Mesendoderm (in vitro differentiated cells): ENCODE data around the gene OSTF1.

Experiments
- DNase-seq: peaks from one replicate; pipeline ENCODE4 v3.0.0; 2013
- H2AK5ac ChIP-seq: 2 replicates; pipeline ENCODE4 v1.6.1; 2013; ENCODE audit warnings: low read length, inconsistent platforms
- H2BK120ac ChIP-seq: 2 replicates; pipeline ENCODE4 v1.6.1; 2013; ENCODE audit warnings: low read depth, mild to moderate bottlenecking, low read length, moderate library complexity, mixed read lengths
- H2BK15ac ChIP-seq: replicated peaks from 2 replicates; pipeline ENCODE4 v1.6.1; 2013; ENCODE audit warnings: low read depth, mild to moderate bottlenecking, moderate library complexity
- H2BK5ac ChIP-seq: 2 replicates; pipeline ENCODE4 v1.6.1; 2013; ENCODE audit warnings: low read length, inconsistent platforms
- H3K18ac ChIP-seq: 2 replicates; pipeline ENCODE4 v1.6.1; 2013; ENCODE audit warnings: mild to moderate bottlenecking, low read length, mixed read lengths
- H3K23ac ChIP-seq: one replicate; pipeline ENCODE4 v1.6.1; 2013; ENCODE audit warnings: low read length
- H3K27ac ChIP-seq: 2 replicates; pipeline ENCODE4 v1.5.1; 2013; ENCODE audit warnings: low read depth, mild to moderate bottlenecking, inconsistent platforms, low read length, moderate library complexity
- H3K27me3 ChIP-seq: 2 replicates; pipeline ENCODE4 v1.6.1; 2013; ENCODE audit warnings: low read length, control low read depth, mild to moderate bottlenecking, inconsistent platforms; ENCODE audit not compliant: insufficient read depth, poor library complexity
- H3K36me3 ChIP-seq: 2 replicates; pipeline ENCODE4 v1.6.1; 2013; ENCODE audit warnings: low read length, inconsistent platforms; ENCODE audit not compliant: control insufficient read depth, insufficient read depth
- H3K4ac ChIP-seq: one replicate; pipeline ENCODE4 v1.6.1; 2013; ENCODE audit warnings: low read depth, mild to moderate bottlenecking, low read length, moderate library complexity
- H3K4me1 ChIP-seq: 2 replicates; pipeline ENCODE4 v1.6.1; 2013; ENCODE audit warnings: low read depth, low read length, inconsistent platforms; ENCODE audit not compliant: control insufficient read depth
- H3K4me2 ChIP-seq: 2 replicates; pipeline ENCODE4 v1.6.1; 2013; ENCODE audit warnings: low read length
- H3K4me3 ChIP-seq: 2 replicates; pipeline ENCODE4 v1.5.1; 2013; ENCODE audit warnings: mild to moderate bottlenecking, low read length
- H3K56ac ChIP-seq: one replicate; pipeline ENCODE4 v1.6.1; 2013; ENCODE audit warnings: low read length
- H3K79me1 ChIP-seq: 2 replicates; pipeline ENCODE4 v1.6.1; 2013; ENCODE audit warnings: low read length, inconsistent platforms
- H3K79me2 ChIP-seq: 2 replicates; pipeline ENCODE4 v1.6.1; 2013; ENCODE audit warnings: mild to moderate bottlenecking, low read length; ENCODE audit not compliant: control insufficient read depth, insufficient read depth
- H3K9ac ChIP-seq: 2 replicates; pipeline ENCODE4 v1.6.1; 2013; ENCODE audit warnings: low read length, inconsistent platforms
- H4K5ac ChIP-seq: one replicate; pipeline ENCODE4 v1.6.1; 2013; ENCODE audit warnings: low read length
- H4K8ac ChIP-seq: one replicate; pipeline ENCODE4 v1.6.1; 2013; ENCODE audit warnings: low read depth, mild to moderate bottlenecking, control low read depth, low read length, moderate library complexity
- WGBS: extraction: QIAGEN DNeasy Blood & Tissue Kit; methylation state at CpG from one replicate; pipeline ENCODE4 v1.1.7; 2013; ENCODE audit warnings: low lambda C conversion rate, missing lambda C conversion rate; ENCODE audit not compliant: insufficient coverage; ENCODE audit errors: extremely low coverage; 5-methylcytosine and 5-hydroxymethylcytosine counted together

OSTF1 gene

GRCh38 chr9:75096796-75097195 is 8.5 kb downstream of the OSTF1 start:
- no peak for DNase-seq
- H3K23ac ChIP-seq, result no peak overlapping the region
- WGBS, result no CpG with 5 or more reads among the region's 4 CpGs
- no peak overlapping the region for H3K9ac ChIP-seq
- H3K79me1 ChIP-seq, result peaks cover 6% of the 10 kb centered on the region
- H3K27me3 ChIP-seq, result no peaks in the 10 kb centered on the region
- H3K56ac ChIP-seq, result no peak overlapping the region
- H2BK120ac ChIP-seq, result no peak overlapping the region
- no peak overlapping the region for H2BK15ac ChIP-seq
- peaks cover 7% of the 10 kb centered on the region for H3K79me2 ChIP-seq
- H3K4me2 ChIP-seq, result no peak overlapping the region
- no peak overlapping the region for H3K4me3 ChIP-seq
- no peak overlapping the region for H2AK5ac ChIP-seq
- peaks cover 2% of the 10 kb centered on the region for H3K4me1 ChIP-seq
- no peak overlapping the region for H3K4ac ChIP-seq
- H3K18ac ChIP-seq, result no peak overlapping the region
- H3K36me3 ChIP-seq, result no peaks in the 10 kb centered on the region
- H3K27ac ChIP-seq, result no peak overlapping the region
- H4K5ac ChIP-seq, result no peak overlapping the region
- no peak overlapping the region for H2BK5ac ChIP-seq
- no peak overlapping the region for H4K8ac ChIP-seq

- Histone ChIP-seq H3K9ac (no peak overlapping the region), H3K27ac (no peak overlapping the region), H3K23ac (peak overlapping the region; percentile 15), H2BK120ac (no peak overlapping the region), H2AK5ac (no peak overlapping the region), H3K4ac (no peak overlapping the region), H3K36me3 (no peaks in the 10 kb centered on the region), H4K8ac (no peak overlapping the region), H3K18ac (no peak overlapping the region), H3K4me1 (no peaks in the 10 kb centered on the region), H3K79me2 (no peaks in the 10 kb centered on the region), H3K4me2 (no peak overlapping the region), H3K27me3 (no peaks in the 10 kb centered on the region), H2BK15ac (no peak overlapping the region), H4K5ac (no peak overlapping the region), H3K79me1 (no peaks in the 10 kb centered on the region), H3K4me3 (no peak overlapping the region), H2BK5ac (no peak overlapping the region), H3K56ac (no peak overlapping the region)
- DNase-seq, result no peak
- WGBS, result no CpG with 5 or more reads among the region's 9 CpGs
Measured at GRCh38 chr9:75101004-75101588, 12.8 kb downstream of the OSTF1 start.

- WGBS, result no CpG with 5 or more reads among the region's 7 CpGs
- no peak overlapping the region for H2BK15ac ChIP-seq
Measured at GRCh38 chr9:75102177-75102790, 14.0 kb downstream of the OSTF1 start.

GRCh38 chr9:75104607-75105006 is 16.3 kb downstream of the OSTF1 start:
- Histone ChIP-seq H4K8ac (no peak overlapping the region), H3K79me2 (no peaks in the 10 kb centered on the region), H3K23ac (no peak overlapping the region), H2BK15ac (no peak overlapping the region), H3K4me1 (no peaks in the 10 kb centered on the region), H2BK5ac (no peak overlapping the region), H3K56ac (no peak overlapping the region), H3K4me3 (no peak overlapping the region), H2AK5ac (no peak overlapping the region), H3K18ac (no peak overlapping the region), H2BK120ac (no peak overlapping the region), H3K9ac (no peak overlapping the region), H3K36me3 (no peaks in the 10 kb centered on the region), H3K27ac (no peak overlapping the region), H3K4ac (no peak overlapping the region), H3K4me2 (no peak overlapping the region), H3K79me1 (peaks cover 2% of the 10 kb centered on the region), H4K5ac (no peak overlapping the region), H3K27me3 (no peaks in the 10 kb centered on the region)
- DNase-seq, result no peak
- WGBS, result no CpG with 5 or more reads among the region's 3 CpGs

More at GRCh38 chr9:75102177-75102790, 14.0 kb downstream of the OSTF1 start:
- Histone ChIP-seq H3K79me1 (no peaks in the 10 kb centered on the region), H3K56ac (no peak overlapping the region), H4K5ac (no peak overlapping the region), H3K4ac (no peak overlapping the region), H2AK5ac (no peak overlapping the region), H3K4me2 (no peak overlapping the region), H2BK120ac (no peak overlapping the region), H3K27me3 (no peaks in the 10 kb centered on the region), H3K23ac (no peak overlapping the region), H3K36me3 (no peaks in the 10 kb centered on the region), H3K9ac (no peak overlapping the region), H3K18ac (no peak overlapping the region), H3K27ac (no peak overlapping the region), H3K79me2 (no peaks in the 10 kb centered on the region), H3K4me1 (no peaks in the 10 kb centered on the region), H3K4me3 (no peak overlapping the region), H2BK5ac (no peak overlapping the region), H4K8ac (no peak overlapping the region)
- no peak for DNase-seq

GRCh38 chr9:75105019-75105540 is 16.8 kb downstream of the OSTF1 start:
- no peak overlapping the region for H2BK120ac ChIP-seq

More at GRCh38 chr9:75105019-75105540, 16.8 kb downstream of the OSTF1 start:
- H3K18ac ChIP-seq, result no peak overlapping the region
- no peak overlapping the region for H3K4me3 ChIP-seq
- no peaks in the 10 kb centered on the region for H3K27me3 ChIP-seq
- DNase-seq, result no peak
- no peak overlapping the region for H3K4me2 ChIP-seq
- no peaks in the 10 kb centered on the region for H3K79me2 ChIP-seq
- H2AK5ac ChIP-seq, result no peak overlapping the region
- no peak overlapping the region for H2BK15ac ChIP-seq
- no peak overlapping the region for H3K56ac ChIP-seq
- H3K27ac ChIP-seq, result no peak overlapping the region
- no peak overlapping the region for H3K4ac ChIP-seq
- H3K36me3 ChIP-seq, result no peaks in the 10 kb centered on the region
- no peak overlapping the region for H4K5ac ChIP-seq
- H3K4me1 ChIP-seq, result no peaks in the 10 kb centered on the region
- H4K8ac ChIP-seq, result no peak overlapping the region
- H3K79me1 ChIP-seq, result peaks cover 4% of the 10 kb centered on the region
- WGBS, result no CpG with 5 or more reads among the region's 2 CpGs
- H2BK5ac ChIP-seq, result no peak overlapping the region
- H3K23ac ChIP-seq, result no peak overlapping the region
- H3K9ac ChIP-seq, result no peak overlapping the region
